ENCODE data around the gene CEACAM1. TPM values are rescaled to one million over a fixed set of nuclear protein-coding genes. Genes with fewer than 3 reads are reported as not detected.
A peak's percentile ranks its signal among the peaks of the same experiment; 100 is the strongest.
"Not testable (repeated sequence)": the region's sequence is repeated elsewhere in the genome, so short reads cannot be mapped to it uniquely, and the experiment has no call there.

CEACAM1 gene
- total RNA-seq, 2 experiments from 2014 or later, result 5.4 to 5.8 TPM

DNA sequence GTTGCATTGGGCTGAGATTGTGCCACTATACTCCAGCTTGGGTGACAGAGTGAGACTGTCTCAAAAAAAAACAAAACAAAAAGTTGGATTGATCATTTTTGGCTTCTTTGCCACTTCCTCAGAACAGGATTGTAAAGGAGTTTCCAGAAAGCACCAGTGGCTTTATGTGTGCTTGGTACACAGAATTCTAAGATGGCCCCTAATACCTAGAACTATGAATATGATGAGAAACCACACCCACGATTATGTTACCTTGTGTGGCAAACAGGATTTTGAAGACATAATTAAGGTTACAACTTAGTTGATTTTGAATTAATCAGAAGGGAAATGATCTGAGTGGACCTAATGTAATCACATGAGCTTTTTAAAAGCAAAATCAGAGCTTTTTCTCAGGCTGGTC lies 26.5 kb downstream of the CEACAM1 start:
- Mint-ChIP-seq H3K36me3 (no peaks in the 10 kb centered on the region), H3K27me3 (no peaks in the 10 kb centered on the region), H3K4me3 (no peak overlapping the region), H3K9me3 (no peaks in the 10 kb centered on the region), H3K4me1 (ENCODE audit: low read depth) (peaks cover 11% of the 10 kb centered on the region), H3K27ac (peak overlapping the region; percentile 13)
- no peak for DNase-seq
- CTCF ChIA-PET, result interaction anchor here (1.6 kb wide), 1 partner anchor 28 kb away, joined by 6 read pairs; no protein-coding TSS in a partner anchor
- POLR2A ChIA-PET, result interaction anchor here (0.7 kb wide), 1 partner anchor 120 kb away, joined by 3 read pairs; no protein-coding TSS in a partner anchor
- intact Hi-C loops (cut with micrococcal nuclease), result no loop called here

- intact Hi-C loops (cut with micrococcal nuclease); H3K4me3 Mint-ChIP-seq; H3K36me3 Mint-ChIP-seq; POLR2A ChIA-PET; DNase-seq; H3K27me3 Mint-ChIP-seq; H3K9me3 Mint-ChIP-seq; H3K27ac Mint-ChIP-seq: not testable (repeated sequence)
- CTCF ChIA-PET, result interaction anchor here (1.6 kb wide), 1 partner anchor 28 kb away, joined by 6 read pairs; no protein-coding TSS in a partner anchor
- H3K4me1 Mint-ChIP-seq (ENCODE audit: low read depth), result peaks cover 11% of the 10 kb centered on the region
Observed at GRCh38 chr19:42501243-42501642, 27.0 kb downstream of the CEACAM1 start.

GRCh38 chr19:42498169-42498757 lies 30.0 kb downstream of the CEACAM1 start:
- no peak overlapping the region for H3K4me3 Mint-ChIP-seq
- ChIA-PET CTCF (interaction anchor here (1.3 to 1.6 kb wide), 3 partner anchors 32 to 65 kb away, joined by 3 to 4 read pairs (median 3); no protein-coding TSS in a partner anchor), POLR2A (no interaction called here)
- DNase-seq, result no peak
- H3K27me3 Mint-ChIP-seq, result no peaks in the 10 kb centered on the region
- H3K27ac Mint-ChIP-seq, result no peak overlapping the region
- intact Hi-C loops (cut with micrococcal nuclease), result no loop called here
- no peaks in the 10 kb centered on the region for H3K9me3 Mint-ChIP-seq
- H3K36me3 Mint-ChIP-seq, result no peaks in the 10 kb centered on the region
- H3K4me1 Mint-ChIP-seq (ENCODE audit: low read depth), result peaks cover 7% of the 10 kb centered on the region

- no peak overlapping the region for H3K4me3 Mint-ChIP-seq
- intact Hi-C loops (cut with micrococcal nuclease), result no loop called here
Observed at GRCh38 chr19:42497492-42498168, 30.7 kb downstream of the CEACAM1 start.

GRCh38 chr19:42496460-42497133 lies 31.7 kb downstream of the CEACAM1 start:
- no peaks in the 10 kb centered on the region for H3K36me3 Mint-ChIP-seq
- no peak for DNase-seq
- no peak overlapping the region for H3K4me3 Mint-ChIP-seq
- peaks cover 1% of the 10 kb centered on the region for H3K4me1 Mint-ChIP-seq (ENCODE audit: low read depth)
- CTCF ChIA-PET, result interaction anchor here (0.7 kb wide), 1 partner anchor 96 kb away, joined by 3 read pairs; no protein-coding TSS in a partner anchor
- no peaks in the 10 kb centered on the region for H3K27me3 Mint-ChIP-seq
- H3K9me3 Mint-ChIP-seq, result no peaks in the 10 kb centered on the region
- no peak overlapping the region for H3K27ac Mint-ChIP-seq
- intact Hi-C loops (cut with micrococcal nuclease), result no loop called here
- POLR2A ChIA-PET, result no interaction called here

More at GRCh38 chr19:42497492-42498168, 30.7 kb downstream of the CEACAM1 start:
- Mint-ChIP-seq H3K4me1 (ENCODE audit: low read depth) (peaks cover 7% of the 10 kb centered on the region), H3K27ac (no peak overlapping the region), H3K27me3 (no peaks in the 10 kb centered on the region), H3K9me3 (no peaks in the 10 kb centered on the region), H3K36me3 (no peaks in the 10 kb centered on the region)
- ChIA-PET CTCF (interaction anchor here (1.3 kb wide), 1 partner anchor 57 kb away, joined by 3 read pairs; no protein-coding TSS in a partner anchor), POLR2A (no interaction called here)
- DNase-seq, result no peak

GRCh38 chr19:42495663-42496062 lies 32.6 kb downstream of the CEACAM1 start:
- no peak overlapping the region for H3K4me3 Mint-ChIP-seq
- no peaks in the 10 kb centered on the region for H3K27me3 Mint-ChIP-seq
- intact Hi-C loops (cut with micrococcal nuclease), result no loop called here
- ChIA-PET POLR2A (no interaction called here), CTCF (no interaction called here)
- no peak overlapping the region for H3K27ac Mint-ChIP-seq
- DNase-seq, result no peak
- H3K9me3 Mint-ChIP-seq, result no peaks in the 10 kb centered on the region
- no peaks in the 10 kb centered on the region for H3K36me3 Mint-ChIP-seq
- H3K4me1 Mint-ChIP-seq (ENCODE audit: low read depth), result no peaks in the 10 kb centered on the region

DNA sequence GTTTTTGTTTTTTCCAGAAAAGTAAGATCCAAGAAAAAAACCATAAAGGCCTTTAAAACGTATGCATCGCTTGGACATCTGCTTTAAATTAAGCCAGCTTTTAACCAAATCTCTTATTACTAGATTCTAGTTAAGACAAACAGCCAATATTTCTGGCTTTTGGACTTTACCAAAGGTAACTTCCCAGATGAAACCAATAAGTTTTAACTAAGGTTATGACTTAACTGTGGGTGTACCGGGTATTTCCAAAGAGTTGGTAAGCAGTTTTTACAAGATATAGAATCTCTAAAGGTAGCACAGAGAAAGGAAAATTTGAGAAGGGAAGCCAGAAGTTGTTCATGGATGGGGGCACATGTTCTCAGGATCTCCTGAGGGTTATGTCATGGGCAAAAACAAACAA lies 34.0 kb downstream of the CEACAM1 start:
- CTCF ChIA-PET, result interaction anchor here (1.2 kb wide), 1 partner anchor 54 kb away, joined by 3 read pairs; no protein-coding TSS in a partner anchor
- Mint-ChIP-seq H3K36me3 (no peaks in the 10 kb centered on the region), H3K27me3 (no peaks in the 10 kb centered on the region), H3K27ac (no peak overlapping the region), H3K9me3 (no peaks in the 10 kb centered on the region), H3K4me1 (ENCODE audit: low read depth) (no peaks in the 10 kb centered on the region), H3K4me3 (no peak overlapping the region)
- POLR2A ChIA-PET, result no interaction called here
- DNase-seq, result no peak
- intact Hi-C loops (cut with micrococcal nuclease), result no loop called here

DNA sequence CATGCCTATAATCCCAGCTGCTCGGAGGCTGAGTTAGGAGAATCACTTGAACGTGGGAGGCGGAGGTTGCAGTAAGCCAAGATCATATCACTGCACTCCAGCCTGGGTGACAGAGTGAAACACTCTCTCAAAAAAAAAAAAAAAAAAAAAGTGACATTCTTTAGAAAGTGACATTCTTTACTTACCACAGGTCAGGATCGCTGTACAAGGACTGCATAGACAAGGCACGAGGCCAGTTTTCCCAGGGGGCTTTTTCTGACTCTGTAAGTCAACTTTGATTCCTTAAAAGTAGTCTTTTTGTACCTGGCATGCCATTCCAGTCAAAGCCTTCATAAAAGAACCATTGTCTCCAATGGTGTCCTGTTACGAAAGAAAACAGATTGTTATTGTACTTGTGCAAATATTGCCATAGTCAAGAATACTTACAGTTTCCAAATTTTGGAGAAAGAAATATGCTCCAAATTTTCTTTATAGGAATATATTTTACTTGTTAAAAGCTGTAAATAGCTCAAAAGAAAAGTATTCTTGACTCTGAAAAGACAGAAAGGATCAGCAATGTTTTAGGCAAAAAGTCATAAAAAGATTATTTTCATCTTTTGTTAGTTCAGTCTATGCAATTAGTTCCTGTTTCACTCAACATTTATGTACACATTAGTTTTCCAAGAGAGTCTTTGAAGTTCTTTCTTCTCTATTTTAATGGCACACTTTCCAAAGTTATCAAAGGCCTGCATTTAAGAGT lies 39.3 kb downstream of the CEACAM1 start:
- no peak for DNase-seq
- Mint-ChIP-seq H3K4me3 (no peak overlapping the region), H3K27ac (no peak overlapping the region), H3K9me3 (no peaks in the 10 kb centered on the region), H3K36me3 (no peaks in the 10 kb centered on the region), H3K27me3 (no peaks in the 10 kb centered on the region), H3K4me1 (ENCODE audit: low read depth) (peaks cover 5% of the 10 kb centered on the region)
- intact Hi-C loops (cut with micrococcal nuclease), result no loop called here
- ChIA-PET POLR2A (no interaction called here), CTCF (interaction anchor here (1.0 kb wide), 1 partner anchor 39 kb away, joined by 3 read pairs; no protein-coding TSS in a partner anchor)

DNA sequence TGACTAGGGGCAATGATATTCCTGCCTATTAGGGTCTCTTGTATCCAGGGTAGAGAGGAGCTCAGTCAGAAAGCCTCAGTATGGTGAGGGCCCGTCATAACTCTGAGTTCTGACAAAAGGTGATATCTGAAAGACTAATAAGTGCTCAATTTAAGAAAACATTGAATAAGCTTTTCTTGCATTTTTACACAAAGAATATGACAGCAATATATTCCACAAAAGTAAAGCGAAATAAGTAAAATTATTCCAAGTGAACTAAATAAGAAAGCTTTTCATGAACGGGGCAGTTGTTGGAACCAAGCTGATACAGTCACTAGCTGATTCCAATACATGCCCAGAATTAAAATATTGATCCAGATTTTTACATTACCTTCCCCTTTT lies 40.5 kb downstream of the CEACAM1 start:
- ChIA-PET POLR2A (no interaction called here), CTCF (interaction anchor here (1.3 to 1.4 kb wide), 2 partner anchors 40 to 49 kb away, joined by 5 to 6 read pairs; partner anchors contain the start of gene CEACAM1)
- intact Hi-C loops (cut with micrococcal nuclease), result no loop called here
- Mint-ChIP-seq H3K4me3 (no peak overlapping the region), H3K4me1 (ENCODE audit: low read depth) (peaks cover 5% of the 10 kb centered on the region), H3K27me3 (no peaks in the 10 kb centered on the region), H3K36me3 (no peaks in the 10 kb centered on the region), H3K27ac (no peak overlapping the region), H3K9me3 (no peaks in the 10 kb centered on the region)
- DNase-seq, result no peak

DNA sequence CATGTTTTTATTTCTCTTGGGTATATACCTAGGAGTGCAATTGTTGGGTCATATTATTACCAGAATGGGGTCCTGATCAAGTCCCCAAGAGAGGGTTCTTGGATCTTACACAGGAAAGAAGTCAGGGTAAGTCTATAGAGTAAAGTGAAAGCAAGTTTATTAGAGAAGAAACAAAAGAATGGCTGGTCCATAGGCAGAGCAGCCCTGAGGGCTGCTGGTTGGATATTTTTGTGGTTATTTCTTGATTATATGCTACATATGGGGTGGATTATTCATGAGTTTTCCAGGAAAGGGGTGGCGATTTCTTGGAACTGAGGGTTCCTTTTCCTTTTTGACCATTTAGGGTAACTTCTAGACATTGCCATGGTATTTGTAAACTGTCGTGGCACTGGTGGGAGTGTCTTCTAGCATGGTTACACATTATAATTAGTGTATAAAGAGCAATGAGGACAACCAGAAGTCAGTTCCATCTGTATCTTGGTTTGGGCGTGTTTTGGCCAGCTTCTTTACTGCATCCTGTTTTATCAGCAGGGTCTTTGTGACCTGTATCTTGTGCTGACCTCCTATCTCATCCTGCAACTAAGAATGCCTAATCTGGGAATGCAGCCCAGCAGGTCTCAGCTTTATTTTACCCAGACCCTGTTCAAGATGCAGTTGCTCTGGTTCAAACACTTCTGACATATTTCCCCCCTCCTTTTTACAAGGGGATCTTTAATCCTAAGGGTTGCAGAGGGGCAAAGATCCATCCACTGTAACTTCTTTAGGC lies 41.1 kb downstream of the CEACAM1 start:
- H3K27me3 Mint-ChIP-seq, result no peaks in the 10 kb centered on the region
- H3K4me3 Mint-ChIP-seq, result no peak overlapping the region
- ChIA-PET CTCF (interaction anchor here (1.3 to 1.4 kb wide), 2 partner anchors 41 to 49 kb away, joined by 5 to 6 read pairs; partner anchors contain the start of gene CEACAM1), POLR2A (no interaction called here)
- DNase-seq, result peak; percentile 12
- H3K36me3 Mint-ChIP-seq, result no peaks in the 10 kb centered on the region
- no peak overlapping the region for H3K27ac Mint-ChIP-seq
- intact Hi-C loops (cut with micrococcal nuclease), result no loop called here
- peaks cover 5% of the 10 kb centered on the region for H3K4me1 Mint-ChIP-seq (ENCODE audit: low read depth)
- H3K9me3 Mint-ChIP-seq, result no peaks in the 10 kb centered on the region

GRCh38 chr19:42485036-42485435 lies 43.2 kb downstream of the CEACAM1 start:
- H3K27ac Mint-ChIP-seq; intact Hi-C loops (cut with micrococcal nuclease); H3K9me3 Mint-ChIP-seq; H3K36me3 Mint-ChIP-seq; DNase-seq; H3K4me3 Mint-ChIP-seq; CTCF ChIA-PET; H3K27me3 Mint-ChIP-seq: not testable (repeated sequence)
- POLR2A ChIA-PET, result interaction anchor here (0.6 kb wide), 1 partner anchor 77 kb away, joined by 3 read pairs; no protein-coding TSS in a partner anchor
- peaks cover 17% of the 10 kb centered on the region for H3K4me1 Mint-ChIP-seq (ENCODE audit: low read depth)
